Measurements from ENCODE around the gene MT1B.
A peak's percentile ranks its signal among the peaks of the same experiment; 100 is the strongest.
"Not testable (repeated sequence)": the region's sequence is repeated elsewhere in the genome, so short reads cannot be mapped to it uniquely, and the experiment has no call there.

MT1B gene

DNA sequence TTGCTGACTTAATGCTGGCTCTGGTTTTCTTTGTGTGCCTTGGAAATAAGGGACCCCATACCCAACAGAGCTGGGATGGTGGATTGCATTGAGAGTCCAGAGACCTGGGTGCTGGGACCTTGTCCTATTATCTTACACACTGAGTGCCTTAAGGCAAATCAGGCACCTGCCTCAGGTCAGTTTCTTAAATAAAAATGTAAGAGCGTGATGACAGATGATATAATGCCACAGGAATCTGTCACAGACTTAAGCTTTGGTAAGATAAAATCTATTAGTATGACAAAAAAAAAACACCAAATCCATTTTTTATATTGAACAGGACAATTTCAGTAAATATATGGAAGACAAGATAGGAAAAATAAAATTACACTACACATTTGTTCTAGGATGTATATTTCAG, 11.6 kb upstream of the MT1B start:
- no peak for DNase-seq

DNA sequence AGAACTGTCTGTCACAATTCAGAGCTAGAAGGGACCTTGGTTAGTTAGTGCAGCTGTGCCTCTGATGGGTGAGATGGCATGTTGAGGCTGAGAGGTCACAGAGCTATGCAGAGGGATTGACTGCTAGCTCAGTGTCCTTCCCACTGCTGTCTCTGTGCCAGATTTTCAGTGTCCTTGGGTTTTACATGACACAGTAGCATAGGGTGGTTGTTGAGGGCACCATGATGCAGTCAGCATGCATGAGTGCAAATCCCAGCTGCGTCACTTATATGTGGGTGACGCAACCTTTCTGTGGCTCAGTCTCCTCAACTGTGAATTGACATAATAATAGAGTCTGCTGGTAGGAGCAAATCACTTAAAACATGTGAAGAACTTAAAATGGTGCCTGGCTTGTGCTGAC, 10.5 kb upstream of the MT1B start:
- DNase-seq: no peak

- DNase-seq: no peak
Measured at GRCh38 chr16:56643080-56643778, 8.5 kb upstream of the MT1B start.

- no peak for DNase-seq
Measured at GRCh38 chr16:56643833-56644232, 7.9 kb upstream of the MT1B start.

- DNase-seq: no peak
Measured at GRCh38 chr16:56645311-56645710, 6.4 kb upstream of the MT1B start.

- no peak for DNase-seq
Measured at GRCh38 chr16:56645838-56646237, 5.8 kb upstream of the MT1B start.

DNA sequence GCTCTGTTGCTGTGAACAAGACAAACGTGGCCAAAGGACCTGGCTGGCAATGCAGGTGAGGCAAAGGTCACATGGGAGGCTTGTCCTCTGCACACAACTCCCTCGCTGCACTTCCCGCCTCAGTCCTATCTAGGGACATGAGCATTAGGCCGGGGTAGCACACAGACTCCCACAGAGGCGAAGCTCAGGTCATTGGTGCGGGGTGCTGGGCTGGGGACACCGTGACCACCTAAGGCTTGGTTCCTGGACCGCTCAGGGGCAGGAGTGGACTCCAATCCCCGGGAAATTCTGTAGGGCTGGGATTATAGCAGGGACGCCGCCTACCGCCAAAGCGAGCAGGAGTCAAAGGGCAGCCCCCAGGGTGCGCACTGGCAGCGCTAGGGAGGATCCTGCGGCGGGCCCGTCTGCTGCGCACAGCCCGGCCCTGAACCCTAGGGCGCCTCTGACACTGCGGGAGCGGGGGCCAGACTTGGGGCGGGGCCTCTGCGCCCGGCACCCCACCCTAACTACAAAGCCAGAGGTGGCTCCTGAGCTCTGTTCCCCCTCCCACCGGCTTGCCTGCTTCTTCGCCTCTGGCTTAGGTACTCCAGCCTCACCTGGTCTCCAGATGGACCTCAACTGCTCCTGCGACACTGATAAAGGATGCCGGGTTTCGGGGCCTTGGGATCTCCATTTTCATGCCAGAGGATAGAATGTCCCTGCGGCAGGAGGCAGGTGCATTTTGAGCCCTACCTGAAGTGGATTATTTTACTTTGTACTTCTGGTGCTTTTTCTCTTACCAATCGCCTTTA, 3.9 kb upstream of the MT1B start:
- no peak for DNase-seq

- DNase-seq: no peak
Measured at GRCh38 chr16:56649271-56649670, 2.4 kb upstream of the MT1B start.

DNA sequence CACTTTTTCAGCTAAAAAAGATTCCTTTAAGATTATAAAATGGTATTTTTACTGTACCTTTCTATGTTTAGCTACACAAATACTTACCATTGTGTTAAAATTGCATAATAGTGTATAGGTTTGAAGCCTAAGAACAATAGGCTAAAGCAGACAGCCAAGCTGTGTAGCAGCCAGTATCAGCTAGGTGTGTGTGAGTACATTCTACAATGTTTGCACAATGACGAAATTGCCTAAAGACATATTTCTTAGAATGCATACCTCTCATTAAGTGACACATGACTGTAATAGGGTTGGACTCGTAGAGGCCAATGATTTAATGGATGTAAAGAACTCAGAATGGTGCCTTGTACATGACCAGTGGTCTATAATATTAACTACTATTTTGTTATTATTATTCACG, 1.9 kb upstream of the MT1B start:
- DNase-seq: no peak

DNA sequence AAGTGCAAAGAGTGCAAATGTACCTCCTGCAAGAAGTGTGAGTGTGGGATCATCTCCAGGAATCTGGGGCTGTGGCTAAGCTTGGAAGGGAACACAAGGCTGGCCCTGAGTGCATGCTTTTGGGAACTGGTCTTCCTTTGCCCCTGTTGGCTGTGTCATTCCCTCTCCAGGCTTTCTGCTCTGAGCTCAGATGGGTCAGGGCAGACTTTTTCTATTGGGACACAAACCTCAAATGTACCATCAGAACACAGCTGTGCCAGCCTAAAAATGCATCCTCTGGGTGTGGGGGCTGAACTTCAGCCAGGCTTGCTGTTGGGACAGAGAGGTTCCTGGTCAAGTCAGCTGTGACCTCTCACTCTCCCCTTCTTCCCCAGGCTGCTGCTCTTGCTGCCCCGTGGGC, 914 bp downstream of the MT1B start:
- no peak for DNase-seq

DNA sequence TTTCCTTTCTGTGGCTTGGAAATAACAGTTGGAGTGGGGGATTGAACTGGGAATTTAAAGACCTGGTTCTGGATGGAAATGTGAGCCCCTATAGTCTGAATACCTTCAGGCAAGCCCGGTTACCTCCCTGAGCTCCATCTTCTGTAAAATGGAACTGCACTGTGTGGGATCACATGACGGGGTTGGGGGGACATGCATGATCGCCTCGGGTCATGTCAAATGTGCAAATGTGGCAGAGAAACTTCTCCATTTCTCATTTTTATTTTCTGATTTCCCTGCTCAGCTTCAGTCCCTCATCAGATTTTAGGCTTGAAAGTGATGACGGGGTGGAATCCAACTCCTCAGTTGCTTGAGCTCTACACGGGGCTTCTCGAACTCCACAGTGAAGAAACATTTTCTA, 1.5 kb downstream of the MT1B start:
- DNase-seq: no peak

- DNase-seq: peak; percentile 42
Measured at GRCh38 chr16:56657555-56658326, 6.1 kb downstream of the MT1B start, which contains the start of gene MT1F. Gene MT1F, plus strand, starts transcription at chr16:56657959. Its CDS starts 100 bp downstream, at chr16:56658059.

DNA sequence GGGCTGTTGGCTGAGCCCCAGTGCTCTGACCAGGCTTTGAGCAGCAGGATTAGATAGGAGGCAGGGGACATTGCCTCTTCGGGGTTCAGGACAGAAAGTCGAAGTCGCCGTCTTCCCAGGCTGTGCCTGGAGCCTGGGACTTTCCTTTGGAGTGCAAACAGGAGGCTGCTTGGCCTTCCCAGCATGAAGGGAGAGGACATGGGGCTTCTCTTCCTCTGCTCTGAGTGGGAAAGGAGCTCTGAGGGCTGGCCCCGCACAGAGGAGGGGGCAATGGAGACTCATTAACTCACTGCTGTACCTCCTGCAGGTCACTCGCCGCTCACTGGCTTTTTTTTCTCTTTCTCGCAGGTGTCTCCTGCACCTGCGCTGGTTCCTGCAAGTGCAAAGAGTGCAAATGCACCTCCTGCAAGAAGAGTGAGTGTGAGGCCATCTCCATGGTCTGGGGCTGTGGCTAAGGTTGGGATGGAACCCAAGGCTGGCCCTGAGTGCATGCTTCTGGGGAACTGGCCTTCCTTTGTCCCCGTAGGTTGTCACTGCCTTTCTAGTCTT, 6.7 kb downstream of the MT1B start:
- DNase-seq: peak; percentile 2

GRCh38 chr16:56662357-56663354, 11.0 kb downstream of the MT1B start:
- DNase-seq: no peak

DNA sequence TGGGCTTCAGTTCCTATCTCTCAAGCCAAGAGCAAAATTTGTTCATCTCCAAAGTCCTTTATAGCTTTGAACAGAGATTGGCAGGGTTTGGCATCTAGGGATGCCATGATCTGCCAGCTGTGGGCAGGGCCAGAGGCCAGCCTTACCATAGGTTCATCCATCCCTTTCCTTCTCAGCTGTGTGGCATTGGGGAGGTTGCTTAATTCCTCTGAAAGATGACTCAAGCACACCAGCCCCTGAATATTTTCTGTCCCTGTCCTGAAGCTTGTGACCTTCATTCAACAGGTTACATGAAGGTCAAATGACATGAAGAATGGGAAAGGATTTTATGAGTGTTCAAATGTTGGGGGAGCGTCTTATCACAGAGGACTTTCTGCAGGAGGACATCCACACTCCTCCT, 12.8 kb downstream of the MT1B start:
- DNase-seq: no peak

DNA sequence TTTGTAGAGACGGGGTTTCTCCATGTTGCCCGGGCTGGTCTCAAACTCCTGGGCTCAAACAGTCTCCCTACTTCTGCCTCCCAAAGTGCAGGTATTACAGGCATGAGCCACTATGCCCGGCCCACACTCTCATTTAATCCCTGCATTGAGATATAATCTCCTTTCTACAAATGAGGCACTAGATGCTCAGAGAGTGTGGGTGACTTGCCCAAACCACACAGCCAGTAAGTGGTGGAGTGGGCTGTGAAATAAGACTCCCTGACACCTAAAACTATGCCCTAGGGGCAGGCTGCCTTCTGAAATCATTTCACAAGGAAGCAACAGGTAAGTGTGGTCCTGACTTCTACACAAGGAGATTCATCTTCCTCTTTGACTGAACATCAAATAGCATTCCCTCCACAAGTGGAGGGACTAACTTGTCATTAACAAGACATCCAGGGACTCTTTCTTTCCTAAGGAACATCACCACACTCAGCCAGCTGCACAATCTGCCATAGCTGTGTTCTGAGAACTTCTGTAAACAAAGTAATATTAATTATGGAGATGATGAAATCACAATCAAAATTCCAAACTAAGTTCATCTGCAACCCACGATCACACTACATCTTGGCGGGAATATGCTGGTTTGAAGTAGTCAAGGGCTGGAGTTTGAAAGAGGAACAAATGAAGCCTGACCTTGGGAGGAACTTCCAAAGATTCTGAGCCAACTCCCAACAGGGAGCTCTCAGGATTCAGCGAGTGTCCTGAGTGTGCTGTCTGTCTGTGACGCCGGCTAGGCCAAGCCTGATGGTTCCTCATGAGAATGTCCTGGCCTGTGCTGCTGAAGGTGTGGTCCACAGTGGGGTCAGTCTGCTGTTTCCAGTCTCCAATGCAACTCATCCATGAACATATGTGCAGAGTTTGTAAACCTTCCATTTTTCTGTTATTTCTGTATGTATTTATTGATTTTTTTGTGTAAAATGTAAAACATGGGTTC, 13.9 kb downstream of the MT1B start:
- not testable (repeated sequence) for DNase-seq

DNA sequence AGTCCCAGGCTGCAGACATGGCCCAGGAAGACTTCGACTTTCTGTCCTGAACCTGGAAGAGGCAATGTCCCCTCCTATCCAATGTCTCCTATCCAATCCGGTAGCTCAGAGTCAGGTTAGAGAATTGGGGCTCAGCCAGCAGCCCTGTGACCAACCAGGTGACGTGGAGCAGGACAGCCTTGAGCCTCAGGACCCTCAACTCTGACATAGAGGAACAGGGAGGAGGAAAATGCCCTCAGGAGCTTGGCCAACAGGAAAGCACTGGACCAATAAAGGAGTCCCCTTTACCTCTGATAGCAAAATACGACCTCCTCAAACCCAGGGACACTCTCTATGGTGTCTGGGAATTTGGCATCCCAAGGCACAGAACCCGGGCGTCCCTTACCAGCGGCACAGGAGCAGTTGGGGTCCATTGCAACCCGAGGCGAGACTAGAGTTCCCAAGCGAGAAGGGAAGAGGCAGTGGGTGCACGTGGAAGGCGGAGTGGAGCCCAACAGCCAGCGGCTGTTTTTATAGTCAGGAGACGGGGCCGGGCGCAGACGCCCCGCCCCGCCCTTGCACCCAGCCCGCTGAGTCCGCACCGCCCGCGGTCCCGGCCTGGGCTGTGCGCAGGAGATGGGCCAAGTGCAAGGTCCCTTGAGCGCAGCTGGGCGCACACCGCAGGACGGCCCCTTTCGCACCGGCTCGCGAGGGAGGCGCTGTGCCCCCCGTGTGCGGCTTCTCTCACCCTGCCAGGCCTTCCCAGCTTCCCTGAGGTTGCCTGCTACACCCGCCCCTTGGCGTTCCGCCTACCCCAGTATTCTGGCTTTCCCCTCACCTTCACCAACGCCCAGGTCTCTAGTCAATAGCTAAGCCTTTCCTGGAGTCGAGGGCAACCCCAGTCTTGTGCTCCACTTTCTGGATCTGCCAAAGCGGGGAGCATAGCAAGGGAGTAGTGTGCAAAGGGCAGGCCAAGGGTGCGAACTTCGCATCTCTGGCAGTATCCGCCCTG, 16.2 kb downstream of the MT1B start, which contains the start of gene MT1G:
Gene MT1G (minus strand): TSS at position 485 of the 991 bp plus-strand sequence. CDS start 72 bp downstream, at position 413.
- peak; percentile 3 for DNase-seq

GRCh38 chr16:56669005-56669839, 17.5 kb downstream of the MT1B start, which contains the start of gene MT1H:
Gene MT1H, plus strand, starts transcription at chr16:56669814. Its CDS starts 71 bp downstream, at chr16:56669885.
- DNase-seq: peak; percentile 1
